Measurements from ENCODE around the gene GUCY2D.

Gene GUCY2D

DNA sequence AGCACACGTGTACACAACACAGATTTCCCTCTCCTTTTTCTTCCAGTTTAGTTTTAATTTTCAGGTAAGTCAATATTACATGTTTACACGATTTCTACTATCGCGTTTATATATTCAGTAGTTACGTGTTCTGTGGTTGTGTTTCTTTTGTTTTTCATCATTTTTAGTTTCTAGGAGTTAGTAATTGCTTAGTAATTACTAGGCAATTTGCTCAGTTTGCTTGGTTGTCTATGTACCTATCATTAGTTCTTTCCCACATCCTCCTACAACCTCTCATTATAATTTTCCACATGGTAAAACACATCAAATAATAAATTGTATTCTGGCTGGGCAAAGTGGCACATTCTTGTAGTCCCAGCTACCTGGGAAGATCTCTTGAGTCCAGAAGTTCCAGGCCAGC, 24.6 kb upstream of the GUCY2D start:
- DNase-seq (ENCODE audit: extremely low spot score), result no peak
- ChIA-PET POLR2A (no interaction called here), CTCF (no interaction called here)
- TF ChIP-seq PKNOX1 (IDR thresholded peaks at IDR 0.05) (no peak), ARNT (IDR thresholded peaks at IDR 0.05) (no peak), BHLHE40 (IDR thresholded peaks at IDR 0.05; ENCODE audit: borderline replicate concordance) (no peak), NFRKB (IDR thresholded peaks at IDR 0.05) (no peak), SP1 (IDR thresholded peaks at IDR 0.05) (no peak), FOXK2 (IDR thresholded peaks at IDR 0.05) (no peak), FOXA1 (IDR thresholded peaks at IDR 0.05) (no peak), ELF4 (IDR thresholded peaks at IDR 0.05) (no peak), CTBP1 (IDR thresholded peaks at IDR 0.05; ENCODE audit: borderline replicate concordance) (no peak), LEF1 (IDR thresholded peaks at IDR 0.05; ENCODE audit: borderline replicate concordance) (no peak), TARDBP (IDR thresholded peaks at IDR 0.05) (no peak), FOXM1 (IDR thresholded peaks at IDR 0.05; ENCODE audit: borderline replicate concordance) (no peak), ZNF384 (IDR thresholded peaks at IDR 0.05) (no peak), HDGF (IDR thresholded peaks at IDR 0.05; ENCODE audit: borderline replicate concordance) (no peak), SUZ12 (IDR thresholded peaks at IDR 0.05) (no peak)

GRCh38 chr17:7982173-7982572, 20.2 kb upstream of the GUCY2D start:
- TF ChIP-seq L3MBTL2 (conservative IDR thresholded peaks at IDR 0.05), result no peak
- CTCF ChIA-PET, result interaction anchor here (1.1 kb wide), 1 partner anchor 65 kb away, joined by 3 read pairs; no protein-coding TSS in a partner anchor
- DNase-seq (ENCODE audit: extremely low spot score), result no peak
- POLR2A ChIA-PET, result interaction anchor here (0.9 kb wide), 1 partner anchor 66 kb away, joined by 4 read pairs; the partner anchor contains the start of gene RNF227

DNA sequence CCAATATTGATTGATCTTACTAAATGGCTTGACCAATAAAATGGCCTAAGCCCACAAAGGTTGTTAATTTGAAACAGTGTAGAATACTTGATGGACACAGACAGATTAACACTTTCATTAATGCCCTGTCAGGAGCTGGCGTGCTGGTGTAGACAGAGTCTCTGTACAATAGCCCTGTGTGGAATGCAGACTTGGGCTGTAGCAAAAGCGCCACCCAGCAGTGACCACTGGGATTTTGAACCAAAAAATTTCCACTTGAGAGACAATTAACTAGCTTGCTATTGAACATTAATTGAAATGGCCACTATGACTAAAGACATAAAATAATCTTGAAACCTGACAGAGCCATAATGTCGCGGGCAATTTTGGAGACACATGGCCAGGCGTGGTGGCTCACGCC, 19.7 kb upstream of the GUCY2D start:
- DNase-seq (ENCODE audit: extremely low spot score), result no peak
- TF ChIP-seq FOXA1 (IDR thresholded peaks at IDR 0.05), result no peak
- no peak for TF ChIP-seq SP1 (IDR thresholded peaks at IDR 0.05)
- TF ChIP-seq HDGF (IDR thresholded peaks at IDR 0.05; ENCODE audit: borderline replicate concordance), result no peak
- TF ChIP-seq L3MBTL2 (conservative IDR thresholded peaks at IDR 0.05), result no peak
- TF ChIP-seq TARDBP (IDR thresholded peaks at IDR 0.05), result no peak
- no peak for TF ChIP-seq PKNOX1 (IDR thresholded peaks at IDR 0.05)
- TF ChIP-seq BHLHE40 (IDR thresholded peaks at IDR 0.05; ENCODE audit: borderline replicate concordance), result no peak
- no peak for TF ChIP-seq SUZ12 (IDR thresholded peaks at IDR 0.05)
- no peak for TF ChIP-seq NFRKB (IDR thresholded peaks at IDR 0.05)
- CTCF ChIA-PET, result interaction anchor here (1.1 to 1.6 kb wide), 3 partner anchors 10 to 125 kb away, joined by 3 to 4 read pairs (median 3); partner anchors contain the start of gene NAA38
- POLR2A ChIA-PET, result interaction anchor here (0.9 to 1.2 kb wide), 3 partner anchors 51 to 79 kb away, joined by 3 to 5 read pairs (median 4); partner anchors contain the start of genes CNTROB, RNF227 and TRAPPC1

DNA sequence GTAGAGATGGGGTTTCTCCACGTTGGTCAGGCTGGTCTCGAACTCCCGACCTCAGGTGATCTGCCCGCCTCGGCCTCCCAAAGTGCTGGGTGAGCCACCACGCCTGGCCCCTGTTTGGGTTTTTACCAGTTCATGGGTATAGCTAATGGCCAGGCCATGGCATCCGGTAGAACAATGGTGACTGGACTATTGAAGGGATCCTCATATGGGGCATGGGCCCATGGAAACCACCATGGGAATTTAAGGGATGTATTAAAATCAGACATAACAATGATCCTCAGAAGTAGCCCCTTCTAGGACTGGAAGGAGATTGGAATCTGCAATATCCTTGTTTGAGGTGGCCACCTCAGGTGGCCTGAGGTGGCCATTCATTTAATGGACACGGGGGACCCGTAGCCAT, 17.5 kb upstream of the GUCY2D start:
- ChIA-PET CTCF (no interaction called here), POLR2A (interaction anchor here (0.9 to 2.7 kb wide), 4 partner anchors 52 to 128 kb away, joined by 3 to 12 read pairs (median 6); partner anchors contain the start of genes NAA38 and RNF227)
- no peak for DNase-seq (ENCODE audit: extremely low spot score)
- no peak for TF ChIP-seq TARDBP (IDR thresholded peaks at IDR 0.05)
- TF ChIP-seq HDGF (IDR thresholded peaks at IDR 0.05; ENCODE audit: borderline replicate concordance), result no peak
- no peak for TF ChIP-seq SUZ12 (IDR thresholded peaks at IDR 0.05)
- no peak for TF ChIP-seq SP1 (IDR thresholded peaks at IDR 0.05)
- TF ChIP-seq FOXA1 (IDR thresholded peaks at IDR 0.05), result no peak
- TF ChIP-seq NFRKB (IDR thresholded peaks at IDR 0.05), result no peak
- TF ChIP-seq FOXK2 (IDR thresholded peaks at IDR 0.05), result no peak
- TF ChIP-seq ARNT (IDR thresholded peaks at IDR 0.05), result no peak
- no peak for TF ChIP-seq L3MBTL2 (conservative IDR thresholded peaks at IDR 0.05)
- no peak for TF ChIP-seq BHLHE40 (IDR thresholded peaks at IDR 0.05; ENCODE audit: borderline replicate concordance)
- TF ChIP-seq LEF1 (IDR thresholded peaks at IDR 0.05; ENCODE audit: borderline replicate concordance), result no peak
- TF ChIP-seq CTBP1 (IDR thresholded peaks at IDR 0.05; ENCODE audit: borderline replicate concordance), result no peak
- no peak for TF ChIP-seq PKNOX1 (IDR thresholded peaks at IDR 0.05)
- no peak for TF ChIP-seq ELF4 (IDR thresholded peaks at IDR 0.05)
- TF ChIP-seq ZNF384 (IDR thresholded peaks at IDR 0.05), result no peak
- TF ChIP-seq FOXM1 (IDR thresholded peaks at IDR 0.05; ENCODE audit: borderline replicate concordance), result no peak

DNA sequence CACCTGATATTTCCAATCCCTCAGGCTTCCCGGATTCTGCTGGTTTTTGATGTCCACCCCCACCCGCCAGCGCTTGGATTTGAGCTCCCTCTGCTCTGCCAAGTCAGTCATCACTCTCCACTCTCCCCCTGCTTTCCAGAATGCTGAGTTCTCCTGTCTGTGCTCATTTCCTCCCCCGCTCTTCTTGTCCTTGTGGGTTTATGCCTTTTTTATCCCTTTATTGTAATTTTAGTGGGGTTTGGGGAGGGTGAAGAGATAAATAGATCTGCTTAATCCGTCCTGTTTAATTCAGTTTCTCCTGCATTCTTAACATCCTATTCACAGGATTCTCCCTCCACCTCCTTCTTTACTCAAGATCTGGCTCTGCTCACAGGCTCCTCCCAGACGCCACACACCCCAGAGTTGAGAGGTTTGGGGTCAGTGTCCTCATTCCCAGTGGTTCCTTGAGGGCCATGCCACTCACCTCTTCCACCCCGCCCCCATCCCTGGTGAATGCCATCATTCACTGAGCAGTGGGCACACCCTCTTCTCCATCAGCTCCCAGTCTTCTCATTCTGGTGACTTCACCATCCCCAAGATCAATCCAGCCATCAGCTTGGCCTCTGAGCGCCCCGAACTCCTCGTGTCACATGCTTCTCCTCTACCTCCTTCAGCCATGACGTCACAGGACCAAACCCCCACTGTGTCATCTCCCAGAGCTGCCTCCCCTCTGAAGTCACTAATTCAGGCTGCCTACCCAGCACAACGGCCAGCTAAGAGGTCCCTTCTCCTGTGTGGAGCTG, 15.1 kb upstream of the GUCY2D start:
- DNase-seq (ENCODE audit: extremely low spot score), result no peak
- CTCF ChIA-PET, result interaction anchor here (0.5 to 1.1 kb wide), 4 partner anchors 10 to 421 kb away, joined by 3 to 5 read pairs (median 4); no protein-coding TSS in a partner anchor
- TF ChIP-seq L3MBTL2 (conservative IDR thresholded peaks at IDR 0.05) (no peak), FOXK2 (IDR thresholded peaks at IDR 0.05) (no peak), ZNF384 (IDR thresholded peaks at IDR 0.05) (no peak), HDGF (IDR thresholded peaks at IDR 0.05; ENCODE audit: borderline replicate concordance) (no peak), LEF1 (IDR thresholded peaks at IDR 0.05; ENCODE audit: borderline replicate concordance) (no peak), SUZ12 (IDR thresholded peaks at IDR 0.05) (no peak), FOXA1 (IDR thresholded peaks at IDR 0.05) (no peak), SP1 (IDR thresholded peaks at IDR 0.05) (no peak), FOXM1 (IDR thresholded peaks at IDR 0.05; ENCODE audit: borderline replicate concordance) (no peak), TARDBP (IDR thresholded peaks at IDR 0.05) (no peak), NFRKB (IDR thresholded peaks at IDR 0.05) (no peak), BHLHE40 (IDR thresholded peaks at IDR 0.05; ENCODE audit: borderline replicate concordance) (no peak), PKNOX1 (IDR thresholded peaks at IDR 0.05) (no peak), ELF4 (IDR thresholded peaks at IDR 0.05) (no peak), ARNT (IDR thresholded peaks at IDR 0.05) (no peak), CTBP1 (IDR thresholded peaks at IDR 0.05; ENCODE audit: borderline replicate concordance) (no peak)
- POLR2A ChIA-PET, result interaction anchor here (1.1 kb wide), 1 partner anchor 72 kb away, joined by 3 read pairs; the partner anchor contains the start of gene RNF227
